HL-60 (cell line): ENCODE results near the gene IGFL1.
"Not testable (repeated sequence)": the region's sequence is repeated elsewhere in the genome, so short reads cannot be mapped to it uniquely, and the experiment has no call there.

Experiments used
- DNase-seq, 2 experiments: peaks; one replicate each; pipeline ENCODE4 v3.0.0-alpha.2; 2010 to 2020; ENCODE audit warnings: low read depth in 1 of 2, low spot score in 1 of 2
- H3K27ac ChIP-seq: fragments of 250-450 bp; sonication (Bioruptor Pico); replicated peaks from 2 replicates; pipeline ENCODE4 v1.5.1; 2020; ENCODE audit warnings: mild to moderate bottlenecking, moderate library complexity
- H3K27me3 ChIP-seq: fragments of 250-450 bp; sonication (Bioruptor Pico); 2 replicates; pipeline ENCODE4 v1.5.1; 2021; ENCODE audit warnings: mild to moderate bottlenecking, moderate library complexity; ENCODE audit not compliant: insufficient read depth, poor library complexity, severe bottlenecking
- H3K4me3 ChIP-seq: replicated peaks from 2 replicates; pipeline ENCODE4 v1.5.1; 2011; ENCODE audit warnings: mild to moderate bottlenecking, control low read depth, low read length; ENCODE audit not compliant: insufficient read depth
- GABPA ChIP-seq: IDR thresholded peaks from 2 replicates; pipeline ENCODE4 v1.6.1; 2012; ENCODE audit warnings: low read depth
- POLR2AphosphoS5 ChIP-seq: IDR thresholded peaks from 2 replicates; pipeline ENCODE4 v1.6.1; 2012; ENCODE audit warnings: low read depth
- SPI1 ChIP-seq: IDR thresholded peaks from 2 replicates; pipeline ENCODE4 v1.6.1; 2012; ENCODE audit warnings: low read depth, mild to moderate bottlenecking, borderline replicate concordance
- TF ChIP-seq, protein P1 (sequence below): IDR thresholded peaks from 2 replicates; pipeline ENCODE4 v1.6.1; 2012; ENCODE audit warnings: low read depth; ENCODE audit not compliant: insufficient replicate concordance
- TF ChIP-seq, protein P2 (sequence below): IDR thresholded peaks from one replicate; pipeline ENCODE4 v1.5.1; 2011; ENCODE audit warnings: low read length, control low read depth, inconsistent platforms; ENCODE audit not compliant: insufficient read depth

IGFL1 gene

DNA sequence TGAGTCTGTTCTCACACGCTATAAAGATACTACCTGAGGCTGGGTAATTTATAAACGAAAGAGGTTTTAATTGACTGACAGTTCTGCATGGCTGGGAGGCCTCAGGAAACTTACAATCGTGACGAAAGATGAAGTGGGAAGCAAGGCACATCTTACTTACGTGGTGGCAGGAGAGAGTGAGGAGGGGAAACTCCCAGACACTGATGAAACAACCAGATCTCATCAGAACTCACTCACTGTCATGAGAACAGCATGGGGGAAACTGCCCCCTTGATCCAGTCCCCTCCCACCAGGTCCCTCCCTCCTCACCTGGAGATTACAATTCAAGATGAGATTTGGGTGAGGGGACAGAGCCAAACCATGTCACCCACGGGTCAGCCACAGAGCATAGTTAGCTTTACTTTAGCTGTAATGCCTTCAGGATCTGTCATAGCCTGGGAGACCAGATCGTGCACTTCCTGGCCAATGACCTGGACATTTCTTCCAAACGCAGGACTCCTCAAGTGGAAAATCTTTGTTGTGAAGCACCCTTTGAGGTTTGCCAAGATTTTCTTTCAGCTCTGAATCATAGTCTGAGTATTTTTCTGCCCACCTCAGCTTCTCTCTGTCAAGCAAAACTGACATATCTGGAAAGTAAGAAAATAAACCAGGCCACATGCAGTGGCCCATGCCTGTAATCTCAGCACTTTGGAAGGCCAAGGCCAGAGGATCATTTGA lies 42.1 kb downstream of the IGFL1 start:
- Histone ChIP-seq H3K4me3 (no peak overlapping the region), H3K27me3 (peaks cover 17% of the 10 kb centered on the region), H3K27ac (no peak overlapping the region)
- DNase-seq = no peak
- TF ChIP-seq, protein P1, sequence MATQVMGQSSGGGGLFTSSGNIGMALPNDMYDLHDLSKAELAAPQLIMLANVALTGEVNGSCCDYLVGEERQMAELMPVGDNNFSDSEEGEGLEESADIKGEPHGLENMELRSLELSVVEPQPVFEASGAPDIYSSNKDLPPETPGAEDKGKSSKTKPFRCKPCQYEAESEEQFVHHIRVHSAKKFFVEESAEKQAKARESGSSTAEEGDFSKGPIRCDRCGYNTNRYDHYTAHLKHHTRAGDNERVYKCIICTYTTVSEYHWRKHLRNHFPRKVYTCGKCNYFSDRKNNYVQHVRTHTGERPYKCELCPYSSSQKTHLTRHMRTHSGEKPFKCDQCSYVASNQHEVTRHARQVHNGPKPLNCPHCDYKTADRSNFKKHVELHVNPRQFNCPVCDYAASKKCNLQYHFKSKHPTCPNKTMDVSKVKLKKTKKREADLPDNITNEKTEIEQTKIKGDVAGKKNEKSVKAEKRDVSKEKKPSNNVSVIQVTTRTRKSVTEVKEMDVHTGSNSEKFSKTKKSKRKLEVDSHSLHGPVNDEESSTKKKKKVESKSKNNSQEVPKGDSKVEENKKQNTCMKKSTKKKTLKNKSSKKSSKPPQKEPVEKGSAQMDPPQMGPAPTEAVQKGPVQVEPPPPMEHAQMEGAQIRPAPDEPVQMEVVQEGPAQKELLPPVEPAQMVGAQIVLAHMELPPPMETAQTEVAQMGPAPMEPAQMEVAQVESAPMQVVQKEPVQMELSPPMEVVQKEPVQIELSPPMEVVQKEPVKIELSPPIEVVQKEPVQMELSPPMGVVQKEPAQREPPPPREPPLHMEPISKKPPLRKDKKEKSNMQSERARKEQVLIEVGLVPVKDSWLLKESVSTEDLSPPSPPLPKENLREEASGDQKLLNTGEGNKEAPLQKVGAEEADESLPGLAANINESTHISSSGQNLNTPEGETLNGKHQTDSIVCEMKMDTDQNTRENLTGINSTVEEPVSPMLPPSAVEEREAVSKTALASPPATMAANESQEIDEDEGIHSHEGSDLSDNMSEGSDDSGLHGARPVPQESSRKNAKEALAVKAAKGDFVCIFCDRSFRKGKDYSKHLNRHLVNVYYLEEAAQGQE = no peak
- TF ChIP-seq, protein P2, sequence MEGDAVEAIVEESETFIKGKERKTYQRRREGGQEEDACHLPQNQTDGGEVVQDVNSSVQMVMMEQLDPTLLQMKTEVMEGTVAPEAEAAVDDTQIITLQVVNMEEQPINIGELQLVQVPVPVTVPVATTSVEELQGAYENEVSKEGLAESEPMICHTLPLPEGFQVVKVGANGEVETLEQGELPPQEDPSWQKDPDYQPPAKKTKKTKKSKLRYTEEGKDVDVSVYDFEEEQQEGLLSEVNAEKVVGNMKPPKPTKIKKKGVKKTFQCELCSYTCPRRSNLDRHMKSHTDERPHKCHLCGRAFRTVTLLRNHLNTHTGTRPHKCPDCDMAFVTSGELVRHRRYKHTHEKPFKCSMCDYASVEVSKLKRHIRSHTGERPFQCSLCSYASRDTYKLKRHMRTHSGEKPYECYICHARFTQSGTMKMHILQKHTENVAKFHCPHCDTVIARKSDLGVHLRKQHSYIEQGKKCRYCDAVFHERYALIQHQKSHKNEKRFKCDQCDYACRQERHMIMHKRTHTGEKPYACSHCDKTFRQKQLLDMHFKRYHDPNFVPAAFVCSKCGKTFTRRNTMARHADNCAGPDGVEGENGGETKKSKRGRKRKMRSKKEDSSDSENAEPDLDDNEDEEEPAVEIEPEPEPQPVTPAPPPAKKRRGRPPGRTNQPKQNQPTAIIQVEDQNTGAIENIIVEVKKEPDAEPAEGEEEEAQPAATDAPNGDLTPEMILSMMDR = no peak
- TF ChIP-seq SPI1 (no peak), POLR2AphosphoS5 (no peak), GABPA (no peak)

DNA sequence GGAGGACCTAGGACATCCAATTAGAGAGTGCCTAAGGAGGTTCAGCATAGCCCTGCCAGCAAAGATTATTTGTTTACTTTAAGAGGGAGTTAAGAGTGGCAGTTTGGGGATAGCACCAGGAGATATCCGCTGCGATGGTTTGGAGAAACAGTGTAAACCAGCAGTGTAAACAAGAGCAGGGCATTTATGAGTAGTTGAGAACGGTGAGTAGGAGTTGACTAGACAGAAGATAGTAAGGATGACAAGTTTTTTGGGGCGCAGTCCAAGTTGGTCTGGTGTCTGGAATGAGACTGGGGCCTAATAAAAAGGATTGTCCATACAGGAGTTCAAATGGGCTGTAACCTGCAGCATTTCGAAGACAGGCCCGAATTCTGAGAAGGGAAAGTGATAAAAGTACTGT lies 44.4 kb downstream of the IGFL1 start:
- H3K4me3 ChIP-seq, DNase-seq, H3K27ac ChIP-seq: not testable (repeated sequence)
- peaks cover 17% of the 10 kb centered on the region for H3K27me3 ChIP-seq

DNA sequence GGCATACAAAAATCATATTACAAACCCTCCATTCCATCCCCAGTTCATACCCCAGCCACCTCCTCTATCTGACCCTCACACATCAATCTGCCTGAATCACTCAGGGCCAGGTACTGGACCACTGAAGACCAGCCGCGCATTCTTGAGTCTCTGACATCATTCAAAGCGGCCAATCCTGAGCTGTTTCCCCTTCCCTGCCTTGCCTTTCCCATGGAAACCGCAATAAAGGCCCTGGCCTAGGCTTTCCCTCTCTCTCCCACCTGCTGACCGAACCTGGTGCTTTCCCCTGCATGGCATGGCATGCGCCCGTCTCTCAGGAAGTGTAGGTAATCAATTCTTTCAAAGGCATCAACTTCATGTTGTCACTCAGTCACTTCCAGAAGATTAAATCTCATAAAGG lies 49.6 kb downstream of the IGFL1 start:
- no peak for TF ChIP-seq SPI1
- TF ChIP-seq, protein P2 = no peak
- TF ChIP-seq, protein P1 = no peak
- no peak for TF ChIP-seq GABPA
- no peak for TF ChIP-seq POLR2AphosphoS5
- no peak for DNase-seq
- H3K4me3 ChIP-seq = no peak overlapping the region
- H3K27me3 ChIP-seq = no peaks in the 10 kb centered on the region
- no peak overlapping the region for H3K27ac ChIP-seq
